ENCODE measurements around the gene PGM2. TPM values are rescaled to one million over a fixed set of nuclear protein-coding genes. Genes with fewer than 3 reads are reported as not detected.

Gene PGM2
- polyA plus RNA-seq, 1 donor (not counting 4 experiments of a cell fraction or from before 2014, with no cell fraction given), result 45.0 TPM

- no peak overlapping the region for H3K4me3 ChIP-seq (ENCODE audit: control insufficient read depth in 2 of 3, extremely low read depth in 1 of 3, insufficient read depth in 2 of 3, low read depth in 1 of 3, low read length in 3 of 3)
- H3K9me1 ChIP-seq (ENCODE audit: control insufficient read depth, extremely low read depth, insufficient read depth, low read length), result no peaks in the 10 kb centered on the region
- H2AFZ ChIP-seq (ENCODE audit: control insufficient read depth, low read length), result no peak overlapping the region
- H3K9ac ChIP-seq (ENCODE audit: control insufficient read depth, extremely low read depth, insufficient read depth, low read length), result no peak overlapping the region
- no peak for DNase-seq (ENCODE audit: low read depth, low spot score)
- no peak for TF ChIP-seq EZH2 (IDR thresholded peaks at IDR 0.05; ENCODE audit: low read length)
- TF ChIP-seq, protein P1, sequence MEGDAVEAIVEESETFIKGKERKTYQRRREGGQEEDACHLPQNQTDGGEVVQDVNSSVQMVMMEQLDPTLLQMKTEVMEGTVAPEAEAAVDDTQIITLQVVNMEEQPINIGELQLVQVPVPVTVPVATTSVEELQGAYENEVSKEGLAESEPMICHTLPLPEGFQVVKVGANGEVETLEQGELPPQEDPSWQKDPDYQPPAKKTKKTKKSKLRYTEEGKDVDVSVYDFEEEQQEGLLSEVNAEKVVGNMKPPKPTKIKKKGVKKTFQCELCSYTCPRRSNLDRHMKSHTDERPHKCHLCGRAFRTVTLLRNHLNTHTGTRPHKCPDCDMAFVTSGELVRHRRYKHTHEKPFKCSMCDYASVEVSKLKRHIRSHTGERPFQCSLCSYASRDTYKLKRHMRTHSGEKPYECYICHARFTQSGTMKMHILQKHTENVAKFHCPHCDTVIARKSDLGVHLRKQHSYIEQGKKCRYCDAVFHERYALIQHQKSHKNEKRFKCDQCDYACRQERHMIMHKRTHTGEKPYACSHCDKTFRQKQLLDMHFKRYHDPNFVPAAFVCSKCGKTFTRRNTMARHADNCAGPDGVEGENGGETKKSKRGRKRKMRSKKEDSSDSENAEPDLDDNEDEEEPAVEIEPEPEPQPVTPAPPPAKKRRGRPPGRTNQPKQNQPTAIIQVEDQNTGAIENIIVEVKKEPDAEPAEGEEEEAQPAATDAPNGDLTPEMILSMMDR (optimal IDR thresholded peaks at IDR 0.05 in 1 of 3, IDR thresholded peaks at IDR 0.05 in 1 of 3, conservative IDR thresholded peaks at IDR 0.05 in 1 of 3; ENCODE audit: extremely low read depth in 1 of 3, insufficient read depth in 2 of 3, low read length in 3 of 3), result no peak
- H3K27me3 ChIP-seq (ENCODE audit: control insufficient read depth, extremely low read depth, insufficient read depth, low read length), result no peaks in the 10 kb centered on the region
- H3K36me3 ChIP-seq (ENCODE audit: control insufficient read depth in 2 of 2, extremely low read depth in 1 of 2, insufficient read depth in 2 of 2, low read length in 2 of 2), result peaks cover 12 to 26% of the 10 kb centered on the region in 2 experiments
- no peak overlapping the region for H3K27ac ChIP-seq (ENCODE audit: control insufficient read depth, insufficient read depth, low read length)
- no peak for FAIRE-seq
- H3K4me2 ChIP-seq (ENCODE audit: control insufficient read depth, extremely low read depth, insufficient read depth, low read depth, low read length), result no peak overlapping the region
- H3K79me2 ChIP-seq (ENCODE audit: control insufficient read depth, insufficient read depth, low read length), result no peaks in the 10 kb centered on the region
- dilution Hi-C loops (cut with MboI; ENCODE audit: extremely low pct_ligation_motif_present, low sequenced_read_pairs), result no loop called here
- no peaks in the 10 kb centered on the region for H3K4me1 ChIP-seq (ENCODE audit: control insufficient read depth, extremely low read depth, insufficient read depth, low read length)
- no peaks in the 10 kb centered on the region for H3K9me3 ChIP-seq (ENCODE audit: control insufficient read depth, low read depth, low read length)
- H4K20me1 ChIP-seq (ENCODE audit: control insufficient read depth, extremely low read depth, insufficient read depth, low read length), result no peaks in the 10 kb centered on the region
Observed at GRCh38 chr4:37844204-37844603, 17.7 kb downstream of the PGM2 start.

GRCh38 chr4:37845201-37845600 is 18.7 kb downstream of the PGM2 start:
- dilution Hi-C loops (cut with MboI; ENCODE audit: extremely low pct_ligation_motif_present, low sequenced_read_pairs), result no loop called here
- H3K79me2 ChIP-seq (ENCODE audit: control insufficient read depth, insufficient read depth, low read length), result no peaks in the 10 kb centered on the region
- H3K9me3 ChIP-seq (ENCODE audit: control insufficient read depth, low read depth, low read length), result no peaks in the 10 kb centered on the region
- H2AFZ ChIP-seq (ENCODE audit: control insufficient read depth, low read length), result no peak overlapping the region
- FAIRE-seq (no peak), DNase-seq (ENCODE audit: low read depth, low spot score) (no peak)
- H3K9me1 ChIP-seq (ENCODE audit: control insufficient read depth, extremely low read depth, insufficient read depth, low read length), result no peaks in the 10 kb centered on the region
- no peak overlapping the region for H3K4me2 ChIP-seq (ENCODE audit: control insufficient read depth, extremely low read depth, insufficient read depth, low read depth, low read length)
- H3K27ac ChIP-seq (ENCODE audit: control insufficient read depth, insufficient read depth, low read length), result no peak overlapping the region
- no peak overlapping the region for H3K4me3 ChIP-seq (ENCODE audit: control insufficient read depth in 2 of 3, extremely low read depth in 1 of 3, insufficient read depth in 2 of 3, low read depth in 1 of 3, low read length in 3 of 3)
- H4K20me1 ChIP-seq (ENCODE audit: control insufficient read depth, extremely low read depth, insufficient read depth, low read length), result no peaks in the 10 kb centered on the region
- no peak overlapping the region for H3K9ac ChIP-seq (ENCODE audit: control insufficient read depth, extremely low read depth, insufficient read depth, low read length)
- TF ChIP-seq, protein P1 (optimal IDR thresholded peaks at IDR 0.05 in 1 of 3, IDR thresholded peaks at IDR 0.05 in 1 of 3, conservative IDR thresholded peaks at IDR 0.05 in 1 of 3; ENCODE audit: extremely low read depth in 1 of 3, insufficient read depth in 2 of 3, low read length in 3 of 3), result no peak
- TF ChIP-seq EZH2 (IDR thresholded peaks at IDR 0.05; ENCODE audit: low read length), result no peak
- no peaks in the 10 kb centered on the region for H3K4me1 ChIP-seq (ENCODE audit: control insufficient read depth, extremely low read depth, insufficient read depth, low read length)
- no peaks in the 10 kb centered on the region for H3K27me3 ChIP-seq (ENCODE audit: control insufficient read depth, extremely low read depth, insufficient read depth, low read length)
- H3K36me3 ChIP-seq (ENCODE audit: control insufficient read depth in 2 of 2, extremely low read depth in 1 of 2, insufficient read depth in 2 of 2, low read length in 2 of 2), result peaks cover 12 to 26% of the 10 kb centered on the region in 2 experiments
